Measurements from ENCODE around the gene SLC38A7.

DNA sequence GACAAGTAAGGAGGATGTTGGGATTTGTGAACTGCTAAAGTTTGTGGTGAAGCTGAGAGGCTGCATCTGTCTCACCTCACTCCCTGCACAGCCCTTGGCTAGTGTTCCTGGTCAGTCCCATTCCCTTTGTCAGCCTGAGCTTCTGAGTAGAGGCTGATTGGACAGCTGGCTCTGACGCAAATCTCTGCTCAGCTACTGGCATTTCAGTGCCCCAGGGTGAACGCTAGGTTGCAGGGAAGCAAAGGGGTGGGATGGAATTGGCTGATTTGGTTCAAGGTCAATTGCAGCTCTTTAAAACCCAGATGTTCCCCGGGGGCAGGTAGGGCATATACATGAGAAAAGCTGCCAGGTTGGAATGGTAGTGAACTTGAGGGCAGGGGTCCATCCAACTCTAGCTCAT is 31.8 kb downstream of the SLC38A7 start:
- TF ChIP-seq EZH2phosphoT487 (conservative IDR thresholded peaks at IDR 0.05; ENCODE audit: low read length) (no peak), CTCF (IDR thresholded peaks at IDR 0.05; ENCODE audit: insufficient read depth, low read length, poor library complexity, severe bottlenecking) (no peak)
